Left ventricle myocardium inferior (tissue), 1 donor: Measurements from ENCODE around the gene PSTPIP1. TPM values are rescaled to one million over a fixed set of nuclear protein-coding genes. Genes with fewer than 3 reads are reported as not detected.

ENCODE experiments used
- DNase-seq: peaks from one replicate; pipeline ENCODE4 v3.0.0-alpha.2; 2020
- H3K27ac ChIP-seq: fragments of 200-600 bp; replicated peaks from 2 replicates; pipeline ENCODE4 v1.8.0; 2021
- H3K27me3 ChIP-seq: fragments of 200-600 bp; 2 replicates; pipeline ENCODE4 v1.8.0; 2021; ENCODE audit warnings: low read depth
- H3K36me3 ChIP-seq: fragments of 200-600 bp; 2 replicates; pipeline ENCODE4 v1.8.0; 2021
- H3K4me1 ChIP-seq: fragments of 200-600 bp; 2 replicates; pipeline ENCODE4 v1.8.0; 2021
- H3K4me3 ChIP-seq: fragments of 200-600 bp; 2 replicates; pipeline ENCODE4 v1.8.0; 2021; ENCODE audit warnings: mild to moderate bottlenecking, moderate library complexity
- H3K9me3 ChIP-seq: fragments of 200-600 bp; replicated peaks from 2 replicates; pipeline ENCODE4 v1.8.0; 2021
- intact Hi-C: fragments of 100-400 bp; cut with micrococcal nuclease; formaldehyde crosslinking; loops from one replicate; pipeline ENCODE4 v1.11.0; 2022
- total RNA-seq: library from RNA; stranded (reverse); fragmentation: NEBNext Ultra II Directional; extraction: Animal tissue kit (Norgen Biotek cat#: 25700); gene quantifications from one replicate; pipeline ENCODE4 v1.2.1, GENCODE V29; 2021
- TF ChIP-seq, protein P1 (sequence below): fragments of 200-600 bp; IDR thresholded peaks from 2 replicates; pipeline ENCODE4 v1.8.0; 2021; ENCODE audit warnings: antibody characterized with exemption, mild to moderate bottlenecking, borderline replicate concordance
- donor health status: DM: no; HTN: yes; CAD: no; lungs with severe emphysema.

Gene PSTPIP1
- total RNA-seq, 1 donor from 2014 or later, result 3.5 TPM

GRCh38 chr15:77018796-77019505, 24.0 kb downstream of the PSTPIP1 start:
- no peak overlapping the region for H3K4me3 ChIP-seq
- no peak overlapping the region for H3K27ac ChIP-seq
- intact Hi-C loops, result no loop called here
- TF ChIP-seq, protein P1, sequence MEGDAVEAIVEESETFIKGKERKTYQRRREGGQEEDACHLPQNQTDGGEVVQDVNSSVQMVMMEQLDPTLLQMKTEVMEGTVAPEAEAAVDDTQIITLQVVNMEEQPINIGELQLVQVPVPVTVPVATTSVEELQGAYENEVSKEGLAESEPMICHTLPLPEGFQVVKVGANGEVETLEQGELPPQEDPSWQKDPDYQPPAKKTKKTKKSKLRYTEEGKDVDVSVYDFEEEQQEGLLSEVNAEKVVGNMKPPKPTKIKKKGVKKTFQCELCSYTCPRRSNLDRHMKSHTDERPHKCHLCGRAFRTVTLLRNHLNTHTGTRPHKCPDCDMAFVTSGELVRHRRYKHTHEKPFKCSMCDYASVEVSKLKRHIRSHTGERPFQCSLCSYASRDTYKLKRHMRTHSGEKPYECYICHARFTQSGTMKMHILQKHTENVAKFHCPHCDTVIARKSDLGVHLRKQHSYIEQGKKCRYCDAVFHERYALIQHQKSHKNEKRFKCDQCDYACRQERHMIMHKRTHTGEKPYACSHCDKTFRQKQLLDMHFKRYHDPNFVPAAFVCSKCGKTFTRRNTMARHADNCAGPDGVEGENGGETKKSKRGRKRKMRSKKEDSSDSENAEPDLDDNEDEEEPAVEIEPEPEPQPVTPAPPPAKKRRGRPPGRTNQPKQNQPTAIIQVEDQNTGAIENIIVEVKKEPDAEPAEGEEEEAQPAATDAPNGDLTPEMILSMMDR, result no peak
- H3K36me3 ChIP-seq, result no peaks in the 10 kb centered on the region
- peaks cover 38% of the 10 kb centered on the region for H3K4me1 ChIP-seq
- no peak for DNase-seq
- H3K9me3 ChIP-seq, result no peaks in the 10 kb centered on the region
- H3K27me3 ChIP-seq, result no peaks in the 10 kb centered on the region

GRCh38 chr15:77019521-77020331, 24.8 kb downstream of the PSTPIP1 start:
- DNase-seq, result no peak

DNA sequence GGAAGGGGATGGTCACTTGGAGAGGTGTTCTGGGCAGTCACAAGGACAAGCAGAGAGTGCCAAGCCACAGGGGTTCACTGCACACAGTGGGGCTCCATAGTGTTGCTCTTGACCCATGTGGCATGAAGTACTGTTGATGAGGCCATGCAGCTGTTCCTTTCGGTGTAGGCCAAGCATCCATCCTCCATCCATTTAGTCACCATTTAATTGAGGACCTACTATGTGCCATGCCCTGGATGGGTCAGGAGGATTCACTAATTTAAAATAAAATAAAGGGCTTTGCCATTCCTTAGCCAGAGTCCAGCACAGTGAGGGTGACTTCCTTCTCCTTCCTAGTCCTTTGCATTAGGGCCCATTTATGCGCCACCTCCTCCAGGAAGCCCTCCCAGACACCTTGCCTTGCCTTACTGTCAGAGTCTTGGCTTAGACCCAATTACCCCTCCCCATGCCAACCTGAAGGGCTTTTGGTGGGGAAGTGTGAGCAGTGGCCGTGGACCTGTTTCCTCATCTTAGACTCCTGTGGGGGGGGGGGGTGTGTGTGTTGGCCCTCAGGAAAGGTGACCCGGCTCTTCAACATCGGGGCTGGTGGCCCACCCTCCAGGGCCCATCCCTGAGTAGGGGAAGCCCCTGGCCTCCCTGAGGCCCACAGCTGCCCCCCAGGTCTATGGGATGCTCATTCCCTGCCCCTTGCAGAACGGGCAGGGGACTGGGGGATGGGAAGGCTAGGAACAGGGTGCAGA, 25.6 kb downstream of the PSTPIP1 start:
- TF ChIP-seq, protein P1, result no peak
- Histone ChIP-seq H3K9me3 (no peaks in the 10 kb centered on the region), H3K36me3 (no peaks in the 10 kb centered on the region), H3K4me1 (peaks cover 37% of the 10 kb centered on the region), H3K27ac (no peak overlapping the region), H3K27me3 (no peaks in the 10 kb centered on the region), H3K4me3 (no peak overlapping the region)
- intact Hi-C loops, result no loop called here
- no peak for DNase-seq

More at GRCh38 chr15:77019521-77020331, 24.8 kb downstream of the PSTPIP1 start:
- Histone ChIP-seq H3K27me3 (no peaks in the 10 kb centered on the region), H3K4me3 (no peak overlapping the region), H3K36me3 (no peaks in the 10 kb centered on the region), H3K27ac (no peak overlapping the region), H3K4me1 (peaks cover 41% of the 10 kb centered on the region), H3K9me3 (no peaks in the 10 kb centered on the region)
- TF ChIP-seq, protein P1, result no peak
- intact Hi-C loops, result no loop called here

DNA sequence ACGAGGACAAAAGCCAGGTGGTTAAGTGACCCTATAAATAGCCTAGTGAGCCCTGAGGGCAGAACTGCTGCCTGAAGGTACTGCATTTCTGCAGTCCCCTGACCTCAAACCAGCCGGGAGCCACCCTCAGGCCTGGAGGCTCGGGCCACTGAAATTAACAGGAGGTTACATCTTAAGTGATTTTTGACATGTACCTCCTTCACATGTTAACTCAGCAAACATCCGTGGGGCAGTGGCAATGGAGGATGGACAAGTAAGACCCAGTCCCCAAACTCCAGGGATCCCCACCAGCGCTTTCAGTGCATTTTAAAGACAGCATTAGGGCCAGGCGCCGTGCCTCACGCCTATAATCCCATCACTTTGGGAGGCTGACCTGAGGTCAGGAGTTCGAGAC, 26.2 kb downstream of the PSTPIP1 start:
- Histone ChIP-seq H3K27me3 (no peaks in the 10 kb centered on the region), H3K9me3 (no peaks in the 10 kb centered on the region), H3K4me1 (peaks cover 31% of the 10 kb centered on the region), H3K27ac (peak overlapping the region; percentile 9), H3K36me3 (no peaks in the 10 kb centered on the region), H3K4me3 (no peak overlapping the region)
- DNase-seq, result no peak
- intact Hi-C loops, result no loop called here
- TF ChIP-seq, protein P1, result no peak

GRCh38 chr15:77021803-77022381, 27.0 kb downstream of the PSTPIP1 start:
- TF ChIP-seq, protein P1, result no peak
- H3K36me3 ChIP-seq, result no peaks in the 10 kb centered on the region
- no peaks in the 10 kb centered on the region for H3K27me3 ChIP-seq
- H3K9me3 ChIP-seq, result no peaks in the 10 kb centered on the region
- H3K4me3 ChIP-seq, result no peak overlapping the region
- no peak for DNase-seq
- peaks cover 27% of the 10 kb centered on the region for H3K4me1 ChIP-seq
- intact Hi-C loops, result no loop called here
- H3K27ac ChIP-seq, result no peak overlapping the region
